Panc1 (cell line): ENCODE data around the gene PACSIN1.

Experiments
- POLR2AphosphoS5 ChIP-seq: IDR thresholded peaks from 2 replicates; pipeline ENCODE4 v1.6.1; 2012; ENCODE audit warnings: mild to moderate bottlenecking, low read depth, low read length, moderate library complexity
- TF ChIP-seq, protein P1 (sequence below): fragments of 450-650 bp; IDR thresholded peaks from 2 replicates; pipeline ENCODE4 v1.5.1; 2017; ENCODE audit warnings: mild to moderate bottlenecking

DNA sequence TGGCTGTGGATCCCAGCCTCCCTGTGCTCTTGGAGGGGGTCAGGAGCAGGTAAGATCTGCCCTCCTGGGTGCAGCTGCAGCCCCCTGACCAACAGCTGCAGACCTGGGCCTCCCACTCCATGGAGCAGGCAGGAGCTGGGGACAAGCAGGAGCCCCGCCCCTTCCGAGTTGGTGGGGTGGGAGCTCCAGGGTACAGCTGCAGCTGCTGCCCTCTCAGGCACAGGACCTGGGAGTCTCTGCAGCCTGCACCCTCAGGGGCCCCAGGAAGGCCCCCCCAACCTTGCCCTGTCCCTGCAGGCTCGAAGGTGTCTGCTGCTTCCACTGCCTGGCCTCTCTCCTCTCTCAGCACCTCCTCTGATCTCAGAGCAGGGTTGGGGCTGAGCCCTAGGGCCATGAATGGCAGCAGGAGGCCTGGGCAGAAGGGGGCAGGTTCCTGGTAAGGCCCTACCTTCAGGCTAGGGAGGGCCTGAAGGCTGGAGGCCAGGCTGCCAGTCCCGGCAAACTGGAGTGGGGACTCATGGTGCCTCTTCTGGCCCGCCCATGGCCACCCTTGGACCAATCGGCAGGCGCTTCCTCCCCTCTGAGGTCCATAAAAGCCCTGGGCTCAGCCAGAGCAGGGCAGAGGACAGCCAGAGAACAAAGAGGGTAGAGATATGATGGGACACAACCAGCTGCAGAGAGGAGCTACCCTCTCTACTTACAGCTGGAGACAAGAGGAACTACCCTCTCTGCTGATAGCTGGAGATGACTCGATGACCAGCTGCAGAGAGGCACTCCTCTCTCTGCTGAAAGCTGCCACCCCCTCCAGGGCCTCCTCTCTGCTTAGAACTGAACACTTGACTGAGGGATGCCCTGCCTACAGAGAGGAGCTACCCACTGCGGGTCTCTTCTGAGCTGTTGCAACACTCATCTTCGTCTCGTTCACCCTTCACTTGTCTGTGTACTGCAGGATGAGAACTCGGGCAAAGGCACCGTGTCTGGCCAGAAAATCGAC is 7.8 kb upstream of the PACSIN1 start:
- TF ChIP-seq, protein P1, sequence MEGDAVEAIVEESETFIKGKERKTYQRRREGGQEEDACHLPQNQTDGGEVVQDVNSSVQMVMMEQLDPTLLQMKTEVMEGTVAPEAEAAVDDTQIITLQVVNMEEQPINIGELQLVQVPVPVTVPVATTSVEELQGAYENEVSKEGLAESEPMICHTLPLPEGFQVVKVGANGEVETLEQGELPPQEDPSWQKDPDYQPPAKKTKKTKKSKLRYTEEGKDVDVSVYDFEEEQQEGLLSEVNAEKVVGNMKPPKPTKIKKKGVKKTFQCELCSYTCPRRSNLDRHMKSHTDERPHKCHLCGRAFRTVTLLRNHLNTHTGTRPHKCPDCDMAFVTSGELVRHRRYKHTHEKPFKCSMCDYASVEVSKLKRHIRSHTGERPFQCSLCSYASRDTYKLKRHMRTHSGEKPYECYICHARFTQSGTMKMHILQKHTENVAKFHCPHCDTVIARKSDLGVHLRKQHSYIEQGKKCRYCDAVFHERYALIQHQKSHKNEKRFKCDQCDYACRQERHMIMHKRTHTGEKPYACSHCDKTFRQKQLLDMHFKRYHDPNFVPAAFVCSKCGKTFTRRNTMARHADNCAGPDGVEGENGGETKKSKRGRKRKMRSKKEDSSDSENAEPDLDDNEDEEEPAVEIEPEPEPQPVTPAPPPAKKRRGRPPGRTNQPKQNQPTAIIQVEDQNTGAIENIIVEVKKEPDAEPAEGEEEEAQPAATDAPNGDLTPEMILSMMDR: no peak
- no peak for TF ChIP-seq POLR2AphosphoS5
